HG03066 (cell line): Measurements from ENCODE around the gene KCNMA1.

Experiments
- ATAC-seq: cut with Tn5 transposase; IDR thresholded peaks from one replicate; pipeline ENCODE4 v1.9.1; 2021; ENCODE audit warnings: low read depth; ENCODE audit not compliant: unreplicated experiment

The KCNMA1 gene

GRCh38 chr10:77264107-77264506, 373.5 kb downstream of the KCNMA1 start:
- no peak for ATAC-seq

DNA sequence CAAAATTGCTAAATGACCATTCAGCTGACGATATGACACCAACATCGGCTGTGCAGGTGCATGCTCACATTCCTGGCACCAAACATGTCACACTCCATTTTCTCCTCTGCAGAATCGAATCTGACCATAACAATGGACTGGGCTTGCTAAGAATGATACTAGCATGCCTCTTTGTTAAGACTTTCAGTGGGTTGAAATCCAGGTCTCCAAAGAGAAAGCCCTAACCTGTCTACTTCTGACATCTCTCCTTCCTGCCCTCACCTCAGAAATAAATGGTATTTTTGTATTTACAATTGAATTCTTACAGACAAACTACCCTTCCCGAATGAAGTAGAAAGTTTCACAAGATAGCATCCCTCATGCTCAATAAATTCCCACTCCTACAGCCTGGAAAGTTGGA, 373.9 kb downstream of the KCNMA1 start:
- no peak for ATAC-seq

DNA sequence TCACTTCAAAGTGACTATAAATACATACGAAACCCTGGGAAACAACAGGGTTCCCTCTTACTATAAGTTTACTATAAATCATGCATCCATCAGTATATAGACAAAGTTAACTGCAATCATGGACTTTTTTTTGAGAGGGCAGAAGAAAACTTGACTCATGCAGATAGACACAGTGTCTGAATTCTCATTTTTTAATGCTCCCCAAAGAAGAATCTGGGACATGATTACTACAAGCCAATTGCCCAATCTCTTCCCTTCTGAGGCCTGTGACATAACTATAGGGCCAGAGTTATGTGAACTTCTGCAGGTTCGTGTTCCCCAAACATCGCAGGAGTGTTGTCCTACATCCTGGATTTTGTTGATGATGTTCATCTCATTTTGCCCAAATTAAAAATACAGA, 376.5 kb downstream of the KCNMA1 start:
- no peak for ATAC-seq

- no peak for ATAC-seq
Observed at GRCh38 chr10:77259171-77259874, 378.3 kb downstream of the KCNMA1 start.

- no peak for ATAC-seq
Observed at GRCh38 chr10:77256346-77256745, 381.3 kb downstream of the KCNMA1 start.

DNA sequence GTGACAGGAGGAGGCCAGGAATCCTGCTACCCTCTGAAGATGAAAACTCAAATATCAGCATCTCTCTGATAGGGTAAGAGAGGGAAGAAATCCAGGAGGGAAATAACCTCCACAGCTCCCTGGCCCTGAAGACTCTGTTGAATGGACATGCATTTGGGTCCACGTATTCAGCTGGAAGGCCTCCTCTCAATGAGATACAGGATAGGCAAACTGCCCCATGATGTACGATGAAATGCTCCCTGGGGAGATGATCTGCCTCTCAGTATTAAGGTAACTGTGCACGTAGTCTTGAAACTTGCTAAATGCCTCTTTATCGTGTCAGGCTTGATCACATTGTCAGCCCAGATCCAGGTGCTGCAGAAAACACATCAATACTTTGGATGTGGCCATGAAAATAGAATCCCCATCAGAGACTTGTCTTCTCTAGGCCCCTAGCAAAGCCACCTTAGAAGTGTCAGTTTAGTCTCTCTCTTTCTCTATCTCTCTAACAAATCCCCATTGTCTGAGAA, 384.0 kb downstream of the KCNMA1 start:
- ATAC-seq, result no peak

GRCh38 chr10:77253147-77253545, 384.5 kb downstream of the KCNMA1 start:
- no peak for ATAC-seq

DNA sequence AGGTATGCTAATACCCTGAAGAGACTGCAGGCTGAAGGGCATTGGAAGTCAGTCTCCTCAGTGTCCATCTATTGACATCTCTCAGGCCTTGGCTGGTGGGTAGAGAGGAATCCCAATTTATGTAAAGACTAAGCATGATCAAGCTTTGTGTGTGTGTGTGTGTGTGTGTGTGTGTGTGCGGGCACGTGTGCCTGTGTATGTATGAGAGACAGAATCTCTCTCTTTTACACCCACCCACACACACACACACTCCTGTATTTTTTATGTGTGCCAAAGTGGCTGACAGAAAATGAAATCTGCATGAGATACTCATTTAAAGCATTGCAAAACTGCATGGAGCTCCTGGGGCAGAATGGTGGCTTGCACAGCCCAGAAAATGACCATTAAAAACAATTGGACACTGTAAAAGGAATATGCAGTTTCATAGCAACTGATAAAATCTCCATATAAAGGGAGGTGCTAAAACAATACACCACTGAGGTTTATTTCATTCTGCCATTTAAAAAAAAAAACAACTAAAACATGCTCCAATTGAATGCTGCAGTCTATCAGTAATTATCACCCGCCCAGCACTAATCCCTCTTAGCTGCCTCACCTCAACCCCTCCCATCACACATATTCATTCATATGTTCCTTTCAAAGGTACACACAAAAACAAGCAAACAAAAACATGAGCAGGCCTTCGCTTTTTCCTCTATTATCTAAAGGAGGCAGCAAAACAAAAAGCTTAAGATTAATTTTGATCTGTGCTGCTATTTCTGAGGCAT, 385.0 kb downstream of the KCNMA1 start:
- ATAC-seq, result no peak

DNA sequence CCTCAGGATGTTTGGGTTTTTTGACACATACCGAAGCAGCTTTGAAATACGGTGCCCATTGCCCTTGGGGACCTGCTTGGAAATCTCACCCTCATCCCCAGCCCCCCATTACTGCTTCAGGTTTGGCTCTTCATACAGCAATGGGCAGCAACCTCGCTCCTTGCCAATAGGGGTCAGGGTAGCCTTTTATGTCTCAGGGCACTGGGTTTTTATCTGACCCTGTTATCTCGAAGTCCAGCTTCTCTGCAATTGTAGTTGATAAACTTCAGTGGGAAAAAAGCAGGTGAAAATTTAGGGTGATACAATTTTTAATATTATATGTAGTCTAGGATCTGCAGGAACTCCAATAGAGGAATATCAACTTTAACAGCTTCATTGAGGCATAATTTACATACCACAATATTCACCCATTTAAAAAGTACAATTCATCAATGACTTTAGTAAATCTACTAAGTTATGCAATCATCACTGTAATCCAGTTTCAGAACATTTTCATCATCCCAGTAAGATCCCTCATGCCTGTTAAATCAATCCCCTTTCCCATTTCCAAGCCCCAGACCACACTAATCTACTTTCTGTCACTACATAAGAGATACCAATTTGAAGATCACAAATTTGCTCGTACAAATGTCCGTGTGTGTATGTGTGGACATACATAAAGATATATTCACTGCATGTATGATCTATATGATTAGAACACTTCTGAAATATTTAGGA, 386.2 kb downstream of the KCNMA1 start:
- no peak for ATAC-seq

DNA sequence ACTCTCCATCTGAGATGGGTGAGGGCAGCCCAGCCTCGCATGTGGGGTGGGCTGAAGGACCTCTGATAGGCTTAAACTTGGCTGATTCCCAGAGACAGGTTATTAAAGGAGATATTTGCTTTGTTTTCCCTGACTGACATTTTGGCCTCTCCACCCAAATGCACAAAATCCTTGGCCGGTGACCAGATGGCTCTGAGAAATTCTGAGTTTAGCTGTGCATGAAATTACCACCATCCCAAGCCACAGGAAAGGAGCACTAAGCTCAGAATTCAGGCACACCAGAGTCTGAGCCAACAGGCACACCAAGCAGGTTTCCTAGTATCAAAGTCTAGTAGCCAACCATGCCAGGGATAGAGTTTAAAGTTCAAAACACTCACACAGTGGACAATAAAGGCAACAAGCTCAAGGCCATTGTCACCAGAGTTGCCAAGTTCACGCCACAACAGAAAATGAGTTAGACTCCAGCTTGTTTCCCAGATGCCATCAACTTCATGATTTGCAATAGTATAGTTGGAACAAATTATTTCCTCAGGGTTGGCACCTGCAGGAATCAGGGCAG, 387.6 kb downstream of the KCNMA1 start:
- no peak for ATAC-seq

GRCh38 chr10:77248104-77248790, 389.4 kb downstream of the KCNMA1 start:
- no peak for ATAC-seq

GRCh38 chr10:77247031-77247990, 390.3 kb downstream of the KCNMA1 start:
- ATAC-seq, result no peak

- no peak for ATAC-seq
Observed at GRCh38 chr10:77245953-77246352, 391.7 kb downstream of the KCNMA1 start.

GRCh38 chr10:77244746-77245145, 392.9 kb downstream of the KCNMA1 start:
- no peak for ATAC-seq

GRCh38 chr10:77244286-77244685, 393.3 kb downstream of the KCNMA1 start:
- ATAC-seq, result no peak

DNA sequence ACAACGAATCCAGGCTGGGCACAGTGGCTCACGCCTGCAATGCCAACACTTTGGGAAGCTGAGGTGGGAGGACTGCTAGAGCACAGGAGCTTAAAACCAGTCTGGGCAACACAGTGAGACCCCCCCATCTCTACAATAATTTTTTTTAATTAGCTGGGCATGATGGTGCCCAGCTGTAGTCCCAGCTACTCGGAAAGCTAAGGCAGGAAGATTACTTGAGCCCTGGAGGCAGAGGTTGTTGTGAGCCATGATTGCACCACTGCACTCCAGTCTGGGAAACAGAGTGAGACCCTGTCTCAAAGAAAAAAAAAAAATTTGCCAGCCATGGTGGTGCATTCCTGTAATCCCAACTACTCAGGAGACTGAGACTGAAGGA, 396.3 kb downstream of the KCNMA1 start:
- ATAC-seq, result no peak

DNA sequence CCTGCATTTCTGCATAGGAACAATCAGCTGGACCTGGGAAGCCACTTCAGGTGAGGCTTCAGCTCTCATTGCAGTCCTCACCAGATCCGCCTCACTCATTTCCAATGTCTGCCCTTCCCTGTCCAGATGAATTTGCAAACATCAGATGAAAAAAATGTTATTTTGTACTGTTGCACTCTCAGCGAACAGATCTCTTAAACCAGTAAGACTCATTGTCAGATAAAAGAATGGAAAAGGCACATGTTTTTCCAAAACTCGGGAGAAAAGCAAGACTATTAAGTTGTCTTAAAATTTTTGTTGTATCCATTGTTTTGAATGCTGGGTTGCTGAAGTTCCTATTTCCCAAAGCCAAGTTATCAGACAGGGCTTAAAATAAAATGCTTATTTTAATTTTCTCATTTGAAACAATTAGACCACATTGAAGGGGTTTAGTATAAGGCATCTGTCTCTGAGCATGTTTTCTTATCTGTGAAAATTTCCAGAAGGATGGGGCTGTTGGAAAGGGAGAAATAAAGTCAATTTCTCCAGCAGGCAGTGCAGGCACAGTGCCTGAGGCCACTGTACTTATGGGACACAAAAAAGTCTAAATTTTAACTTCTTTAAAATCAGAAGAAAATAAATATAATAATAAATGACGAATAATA, 396.8 kb downstream of the KCNMA1 start:
- ATAC-seq, result no peak

GRCh38 chr10:77240041-77240652, 397.5 kb downstream of the KCNMA1 start:
- no peak for ATAC-seq
